Aorta (tissue), 5 donors: ENCODE measurements around the gene ESF1. TPM values are rescaled to one million over a fixed set of nuclear protein-coding genes. Genes with fewer than 3 reads are reported as not detected.
"Not testable (repeated sequence)": the region's sequence is repeated elsewhere in the genome, so short reads cannot be mapped to it uniquely, and the experiment has no call there.

Experiments
- ATAC-seq: fragments of 200-7000 bp; cut with Tn5 transposase; one replicate; pipeline ENCODE4 v1.9.1; 2022; ENCODE audit warnings: moderate library complexity; ENCODE audit not compliant: low FRiP score
- DNase-seq, 2 donors: peaks; one replicate each; pipeline ENCODE4 v3.0.0-alpha.2; 2020
- H3K27ac ChIP-seq, 2 donors: one replicate each; pipeline ENCODE4 v1.5.1; 2013; ENCODE audit warnings: low read length in 2 of 2, mild to moderate bottlenecking in 2 of 2, moderate library complexity in 2 of 2, control low read depth in 1 of 2, inconsistent platforms in 1 of 2, low read depth in 1 of 2
- H3K27me3 ChIP-seq, 2 donors: one replicate each; pipeline ENCODE4 v1.6.1; 2013; ENCODE audit warnings: control low read depth in 1 of 2, low read length in 1 of 2, mild to moderate bottlenecking in 1 of 2, moderate library complexity in 1 of 2; ENCODE audit not compliant: insufficient read depth in 2 of 2, control insufficient read depth in 1 of 2
- H3K36me3 ChIP-seq, 2 donors: one replicate each; pipeline ENCODE4 v1.6.1; 2013; ENCODE audit warnings: control low read depth in 1 of 2, low read length in 1 of 2, mild to moderate bottlenecking in 1 of 2; ENCODE audit not compliant: insufficient read depth in 2 of 2, control insufficient read depth in 1 of 2
- H3K4me1 ChIP-seq, 2 donors: one replicate each; pipeline ENCODE4 v1.6.1; 2013; ENCODE audit warnings: low read length in 2 of 2, control low read depth in 1 of 2, mild to moderate bottlenecking in 1 of 2, moderate library complexity in 1 of 2; ENCODE audit not compliant: insufficient read depth in 2 of 2, control insufficient read depth in 1 of 2
- H3K4me3 ChIP-seq, 2 donors: one replicate each; pipeline ENCODE4 v1.5.1; 2013; ENCODE audit warnings: low read length in 2 of 2, control low read depth in 1 of 2, mild to moderate bottlenecking in 1 of 2
- H3K9me3 ChIP-seq: one replicate; pipeline ENCODE4 v1.6.1; 2013; ENCODE audit warnings: mild to moderate bottlenecking, low read length; ENCODE audit not compliant: control insufficient read depth
- WGBS, 2 donors: extraction: QIAGEN DNeasy Blood & Tissue Kit; methylation state at CpG; one replicate each; pipeline ENCODE4 v1.1.7; 2013; 5-methylcytosine and 5-hydroxymethylcytosine counted together
- intact Hi-C, 2 donors: fragments of 100-400 bp; cut with DNase I; formaldehyde crosslinking; loops; one replicate each; pipeline versions ENCODE4 v1.14.2 to v1.15.0; 2022
- polyA plus RNA-seq, 2 donors: library from polyadenylated mRNA; stranded (reverse); fragments of 200-250 nt; gene quantifications; one replicate each; pipeline ENCODE4 v1.2.3, GENCODE V29; 2013
- total RNA-seq, 2 donors: library from RNA; stranded (reverse); fragmentation: NEBNext Ultra II Directional; extraction: Animal tissue kit (Norgen Biotek cat#: 25700); gene quantifications; one replicate each; pipeline ENCODE4 v1.2.1, GENCODE V29; 2021
- donor health status: healthy with polysubstance abuse.
- donor health status: Bipolar disorder and iron deficiency.
- donor health status: DM: no; HTN: no; CAD: no.
- donor health status: DM: no; HTN: no; CAD: no.
- donor health status: DM: yes; HTN: yes; CAD: no.

Gene ESF1
- total and polyA plus RNA-seq, 4 donors: 6.8 to 18.2 (median 14.3) TPM

DNA sequence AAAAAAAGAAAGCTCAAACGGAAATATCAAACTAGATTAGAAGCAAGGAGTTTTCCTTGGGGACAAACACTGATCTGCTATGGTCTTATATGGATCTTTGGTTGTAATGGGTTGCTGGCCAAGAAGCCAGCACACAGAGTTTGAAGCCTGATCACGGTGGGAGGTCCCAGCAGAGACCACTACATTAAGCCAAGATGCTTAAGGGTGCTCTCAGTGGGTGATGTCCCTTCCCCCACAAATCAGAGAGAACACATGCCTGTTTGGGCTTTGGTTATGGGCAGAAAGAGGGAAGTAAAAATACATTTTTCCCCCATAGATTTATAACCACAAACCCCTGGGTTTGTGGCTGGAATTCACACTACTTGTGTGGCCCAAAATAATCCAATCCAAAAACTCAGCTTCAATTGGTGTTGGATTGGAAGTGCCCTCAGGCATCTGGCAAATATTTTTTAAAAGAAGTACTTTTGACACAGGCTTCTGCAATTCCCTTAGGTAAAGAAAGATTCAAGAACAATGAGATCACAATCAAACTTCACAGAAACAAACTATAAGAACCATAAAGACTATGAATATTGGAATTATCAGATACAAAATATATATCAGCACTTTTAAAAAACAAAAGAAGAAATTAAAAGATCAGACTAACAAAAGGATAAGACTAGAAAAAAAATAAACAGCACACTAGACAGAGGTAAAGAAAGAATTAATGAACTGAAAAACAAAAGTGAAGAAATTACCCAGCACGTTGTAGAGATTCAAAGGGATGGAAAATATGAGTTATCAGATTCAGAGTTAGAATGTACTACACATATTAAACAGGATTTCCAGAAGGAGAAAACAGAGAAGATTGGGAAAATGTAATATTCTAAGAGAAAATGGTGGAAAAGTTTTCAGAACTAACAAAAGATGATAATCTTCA lies 44.7 kb downstream of the ESF1 start:
- ATAC-seq: peak; percentile 63
- 39 to 42% methylated on average over 3 of the region's 3 CpGs for WGBS, 2 donors

DNA sequence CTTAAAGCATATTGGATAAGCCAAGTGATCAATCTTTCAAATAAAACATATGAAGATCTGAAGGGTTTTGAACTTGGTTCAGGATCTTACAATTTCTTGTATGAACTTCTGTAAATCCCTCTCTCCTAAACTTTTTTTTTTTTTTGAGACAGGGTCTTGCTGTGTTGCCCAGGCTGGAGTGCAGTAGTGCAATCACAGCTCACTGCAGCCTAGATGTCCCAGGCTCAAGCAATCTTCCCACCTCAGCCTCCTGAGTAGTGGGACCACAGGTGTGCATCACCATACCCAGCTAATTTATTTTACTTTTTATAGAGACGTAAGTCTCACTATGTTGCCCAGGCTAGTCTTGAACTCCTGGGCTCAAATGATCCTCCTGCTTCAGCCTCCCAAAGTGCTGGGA lies 46.5 kb downstream of the ESF1 start:
- DNase-seq, H3K27me3 ChIP-seq, H3K4me1 ChIP-seq, H3K4me3 ChIP-seq, H3K36me3 ChIP-seq, ATAC-seq, H3K9me3 ChIP-seq: not testable (repeated sequence)
- intact Hi-C loops: loop anchor here in 1 of 2 donors (5.0 kb wide), 1 partner anchor 36 kb away; no protein-coding TSS in a partner anchor
- H3K27ac ChIP-seq: peak overlapping the region; percentile 57 to 77
- 97 to 100% methylated on average over 1 of the region's 1 CpG for WGBS, 2 donors

More for the DNA sequence above, 44.7 kb downstream of the ESF1 start:
- peak overlapping the region; percentile 80 to 98 for H3K27ac ChIP-seq
- intact Hi-C loops: loop anchor here (5.0 kb wide), 3 partner anchors 38 to 68 kb away; no protein-coding TSS in a partner anchor
- peaks cover 0 to 2% of the 10 kb centered on the region in 2 donors for H3K36me3 ChIP-seq
- no peak overlapping the region for H3K4me3 ChIP-seq
- no peak for DNase-seq
- H3K27me3 ChIP-seq: no peaks in the 10 kb centered on the region
- H3K4me1 ChIP-seq: peaks cover 0 to 2% of the 10 kb centered on the region in 2 donors
- no peaks in the 10 kb centered on the region for H3K9me3 ChIP-seq

DNA sequence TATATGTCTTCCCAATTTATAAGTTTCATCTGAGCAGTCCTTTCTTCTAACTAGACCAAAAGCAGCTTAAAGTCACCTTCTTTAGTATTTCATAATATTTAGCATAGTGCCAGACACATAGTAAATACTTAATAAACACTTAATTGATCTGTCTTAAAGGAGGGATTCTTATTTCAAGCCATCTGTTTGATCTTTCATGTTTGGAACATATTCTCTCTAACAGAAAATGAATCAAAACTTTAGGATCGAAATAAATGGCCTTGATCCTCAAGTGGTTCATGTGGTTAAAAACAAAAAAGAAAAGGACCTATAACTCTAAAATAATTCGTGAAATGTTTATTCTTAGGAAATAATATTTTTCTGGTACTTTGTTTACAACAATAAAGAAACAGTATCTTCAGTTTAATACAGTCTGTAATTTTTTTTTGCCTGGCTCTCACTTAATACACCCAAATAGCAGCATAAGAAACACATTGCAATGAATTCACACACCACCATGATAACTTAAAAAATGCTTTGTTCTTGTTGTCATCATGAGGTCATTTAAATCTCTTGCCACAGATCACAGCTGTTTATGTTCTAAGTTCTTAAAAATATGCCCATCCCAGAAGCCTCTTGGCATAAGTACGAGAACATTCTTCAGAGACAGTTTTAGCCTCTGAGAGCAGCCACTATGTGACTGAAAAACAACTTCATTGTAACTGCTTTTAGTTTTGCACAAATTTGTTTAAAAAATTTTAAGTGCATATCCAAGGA lies 48.1 kb downstream of the ESF1 start:
- ATAC-seq (peak; percentile 79), DNase-seq (no peak)
- H3K27me3 ChIP-seq: no peaks in the 10 kb centered on the region
- H3K4me1 ChIP-seq: peaks cover 0 to 2% of the 10 kb centered on the region in 2 donors
- no peak overlapping the region for H3K27ac ChIP-seq
- intact Hi-C loops: loop anchor here in 1 of 2 donors (5.0 kb wide), 1 partner anchor 34 kb away; no protein-coding TSS in a partner anchor
- H3K4me3 ChIP-seq: no peak overlapping the region
- H3K36me3 ChIP-seq: peaks cover 0 to 9% of the 10 kb centered on the region in 2 donors
- 47 to 49% methylated on average over 3 of the region's 3 CpGs for WGBS, 2 donors
- H3K9me3 ChIP-seq: no peaks in the 10 kb centered on the region

DNA sequence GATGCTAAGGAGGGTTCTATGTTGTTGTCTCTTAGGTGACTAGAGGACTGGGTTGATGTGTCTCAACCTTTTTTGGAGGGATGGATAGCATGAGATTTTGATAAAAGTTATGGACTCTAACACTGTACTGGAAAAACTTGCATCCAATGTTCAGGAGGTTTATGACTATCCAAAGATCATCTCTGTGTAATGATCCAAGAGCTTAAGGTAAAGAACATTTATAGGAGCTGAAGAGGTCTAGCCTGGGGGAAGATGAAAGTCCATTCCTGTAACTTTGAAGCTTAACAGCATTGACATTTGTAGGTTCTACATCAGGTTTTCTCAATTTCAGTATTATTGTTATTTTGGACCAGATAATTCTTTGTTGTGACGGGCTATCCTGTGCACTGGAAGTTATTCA lies 48.9 kb downstream of the ESF1 start:
- H3K27ac ChIP-seq: no peak overlapping the region
- ATAC-seq: no peak

DNA sequence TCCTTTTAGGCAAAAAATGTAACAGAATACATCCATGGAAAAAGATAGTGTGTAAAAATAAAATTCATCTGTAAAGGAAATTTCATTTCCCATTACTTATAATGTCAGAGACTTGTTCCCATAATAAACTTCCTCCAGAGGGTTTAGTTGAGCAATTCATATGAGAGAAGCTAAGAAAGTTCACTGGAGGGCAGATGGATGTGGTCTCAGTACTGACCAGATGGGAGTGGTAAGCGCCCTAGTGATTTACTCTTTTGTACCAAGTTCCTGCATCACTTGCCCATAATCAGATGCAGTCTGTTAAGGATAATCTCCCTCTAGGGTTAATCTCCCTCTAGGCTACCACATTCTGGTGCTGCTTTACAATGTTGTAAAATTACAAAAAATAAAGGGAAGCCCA lies 61.7 kb downstream of the ESF1 start:
- 93 to 100% methylated on average over 1 of the region's 1 CpG for WGBS, 2 donors
- intact Hi-C loops: no loop called here
- Histone ChIP-seq H3K27ac (no peak overlapping the region), H3K27me3 (no peaks in the 10 kb centered on the region), H3K4me1 (no peaks in the 10 kb centered on the region), H3K9me3 (no peaks in the 10 kb centered on the region), H3K4me3 (no peak overlapping the region), H3K36me3 (peaks cover 0 to 6% of the 10 kb centered on the region in 2 donors)
- DNase-seq (no peak), ATAC-seq (peak; percentile 54)

More for the DNA sequence above, 48.9 kb downstream of the ESF1 start:
- Histone ChIP-seq H3K36me3 (peaks cover 0 to 9% of the 10 kb centered on the region in 2 donors), H3K27me3 (no peaks in the 10 kb centered on the region), H3K4me1 (peaks cover 0 to 2% of the 10 kb centered on the region in 2 donors), H3K9me3 (no peaks in the 10 kb centered on the region), H3K4me3 (no peak overlapping the region)
- WGBS, 2 donors: 95 to 98% methylated on average over 1 of the region's 1 CpG
- DNase-seq: no peak
- intact Hi-C loops: loop anchor here in 1 of 2 donors (5.0 kb wide), 1 partner anchor 34 kb away; no protein-coding TSS in a partner anchor

DNA sequence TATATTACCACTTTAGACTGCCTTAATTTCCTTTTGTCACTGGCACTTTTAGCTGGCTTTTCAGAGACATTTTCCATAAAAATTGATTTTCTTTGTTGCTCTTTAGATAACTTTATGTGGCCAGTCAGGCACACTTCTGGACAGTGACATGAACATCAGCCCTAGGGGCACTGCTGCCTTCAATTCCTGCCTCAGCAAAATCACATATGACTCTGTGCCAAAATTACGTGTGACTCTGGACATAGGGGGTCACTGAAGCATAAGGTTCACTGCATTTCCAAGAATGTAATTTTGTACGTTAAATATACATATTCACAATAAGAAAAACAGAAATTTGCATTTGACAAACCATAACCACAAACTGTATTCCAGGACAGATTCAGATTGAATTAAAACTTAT lies 66.5 kb downstream of the ESF1 start:
- DNase-seq: no peak

DNA sequence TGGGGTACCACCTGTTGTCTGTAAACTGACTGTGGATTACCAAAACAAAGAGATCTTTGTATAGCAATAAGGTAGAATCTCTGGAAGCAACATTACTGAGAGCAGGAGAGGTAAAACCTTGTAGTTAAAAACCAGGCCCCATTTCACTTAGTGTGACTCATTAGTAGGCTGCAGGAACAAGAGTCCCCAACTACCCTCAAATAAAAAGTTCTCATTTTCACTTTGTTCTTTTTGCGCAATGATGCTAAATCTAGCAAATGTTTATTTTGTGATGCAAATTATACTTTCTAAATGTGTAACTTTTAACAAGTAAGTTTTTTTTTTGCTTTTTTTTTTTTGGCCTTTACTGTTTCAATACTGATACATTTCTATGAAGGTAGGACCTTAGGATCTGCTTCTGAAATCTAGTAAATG lies 67.1 kb downstream of the ESF1 start:
- intact Hi-C loops: no loop called here

More for the DNA sequence above, 66.5 kb downstream of the ESF1 start:
- H3K27me3 ChIP-seq: no peaks in the 10 kb centered on the region
- peaks cover 3 to 7% of the 10 kb centered on the region in 2 donors for H3K36me3 ChIP-seq
- H3K27ac ChIP-seq: no peak overlapping the region
- H3K4me1 ChIP-seq: no peaks in the 10 kb centered on the region
- no peak overlapping the region for H3K4me3 ChIP-seq
- no peak for ATAC-seq
- WGBS, 2 donors: 92 to 93% methylated on average over 2 of the region's 2 CpGs
- no peaks in the 10 kb centered on the region for H3K9me3 ChIP-seq
- intact Hi-C loops: no loop called here

DNA sequence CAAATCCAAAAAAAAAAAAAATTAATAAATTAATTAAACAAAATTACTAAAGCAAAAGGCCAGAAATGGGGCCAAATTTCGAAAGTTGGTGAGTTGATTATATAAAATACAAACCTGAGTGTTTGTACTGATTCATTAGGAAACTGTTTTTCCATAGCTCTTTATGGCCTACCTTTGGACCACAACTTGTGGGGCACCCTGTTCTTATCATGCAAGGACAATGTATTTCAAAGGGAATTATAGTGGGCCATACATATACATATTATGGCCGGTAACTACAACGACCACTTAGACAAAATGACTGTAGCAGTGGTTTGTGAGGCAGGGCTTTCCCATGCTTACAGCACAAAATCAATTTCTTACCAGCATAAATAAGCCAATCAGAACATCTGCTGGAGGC lies 69.5 kb downstream of the ESF1 start:
- WGBS, 2 donors: 89 to 94% methylated on average over 3 of the region's 3 CpGs
- Histone ChIP-seq H3K36me3 (peaks cover 0 to 7% of the 10 kb centered on the region in 2 donors), H3K4me1 (no peaks in the 10 kb centered on the region), H3K27me3 (no peaks in the 10 kb centered on the region), H3K4me3 (no peak overlapping the region), H3K9me3 (peaks cover 1% of the 10 kb centered on the region), H3K27ac (no peak overlapping the region)
- ATAC-seq (no peak), DNase-seq (no peak)
- intact Hi-C loops: no loop called here

More for the DNA sequence above, 67.1 kb downstream of the ESF1 start:
- H3K4me3 ChIP-seq: no peak overlapping the region
- H3K27me3 ChIP-seq: no peaks in the 10 kb centered on the region
- no peaks in the 10 kb centered on the region for H3K4me1 ChIP-seq
- no peaks in the 10 kb centered on the region for H3K9me3 ChIP-seq
- H3K36me3 ChIP-seq: peaks cover 3 to 7% of the 10 kb centered on the region in 2 donors
- no peak overlapping the region for H3K27ac ChIP-seq
- ATAC-seq (no peak), DNase-seq (no peak)
- 95 to 100% methylated on average over 1 of the region's 1 CpG for WGBS, 2 donors
